GM10847 (cell line): ENCODE measurements around the gene BRAP.
A peak's percentile ranks its signal among the peaks of the same experiment; 100 is the strongest.

Source experiments
- POLR2A ChIP-seq: IDR thresholded peaks from 2 replicates; pipeline ENCODE4 v1.6.1; 2011; ENCODE audit not compliant: insufficient read length; ENCODE audit errors: extremely low read depth

Gene BRAP, protein sequence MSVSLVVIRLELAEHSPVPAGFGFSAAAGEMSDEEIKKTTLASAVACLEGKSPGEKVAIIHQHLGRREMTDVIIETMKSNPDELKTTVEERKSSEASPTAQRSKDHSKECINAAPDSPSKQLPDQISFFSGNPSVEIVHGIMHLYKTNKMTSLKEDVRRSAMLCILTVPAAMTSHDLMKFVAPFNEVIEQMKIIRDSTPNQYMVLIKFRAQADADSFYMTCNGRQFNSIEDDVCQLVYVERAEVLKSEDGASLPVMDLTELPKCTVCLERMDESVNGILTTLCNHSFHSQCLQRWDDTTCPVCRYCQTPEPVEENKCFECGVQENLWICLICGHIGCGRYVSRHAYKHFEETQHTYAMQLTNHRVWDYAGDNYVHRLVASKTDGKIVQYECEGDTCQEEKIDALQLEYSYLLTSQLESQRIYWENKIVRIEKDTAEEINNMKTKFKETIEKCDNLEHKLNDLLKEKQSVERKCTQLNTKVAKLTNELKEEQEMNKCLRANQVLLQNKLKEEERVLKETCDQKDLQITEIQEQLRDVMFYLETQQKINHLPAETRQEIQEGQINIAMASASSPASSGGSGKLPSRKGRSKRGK

GRCh38 chr12:111685811-111686573 lies at the start of gene BRAP, which contains the start of gene ACAD10:
TSS of gene BRAP (minus strand) at chr12:111685956. CDS start at chr12:111685792, 164 bp downstream.
TSS of gene ACAD10 (plus strand) at chr12:111686053. CDS start at chr12:111692710, 6,657 bp downstream.
- TF ChIP-seq POLR2A, result peak; percentile 92

GRCh38 chr12:111733340-111733915 lies 47.7 kb upstream of the BRAP start:
- TF ChIP-seq POLR2A, result no peak

DNA sequence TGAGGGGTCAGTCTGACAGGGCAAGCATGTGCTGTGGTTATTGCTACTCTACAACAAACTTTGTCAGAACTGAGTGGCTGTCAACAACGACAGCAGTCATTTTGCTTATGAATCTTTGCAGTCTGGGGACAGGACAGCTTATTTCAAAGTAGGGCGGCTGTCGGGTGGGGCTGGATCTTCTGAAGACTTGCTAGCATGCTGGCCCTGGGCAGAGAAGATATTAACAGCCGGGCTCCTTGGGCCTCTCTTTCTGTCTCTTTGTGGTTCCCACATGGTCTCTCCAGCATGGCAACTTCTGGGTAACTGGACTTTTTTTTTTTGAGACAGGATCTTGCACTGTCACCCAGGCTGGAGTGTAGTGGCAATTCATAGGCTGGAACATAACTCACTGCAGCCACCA lies 47.0 kb upstream of the BRAP start:
- TF ChIP-seq POLR2A, result no peak

DNA sequence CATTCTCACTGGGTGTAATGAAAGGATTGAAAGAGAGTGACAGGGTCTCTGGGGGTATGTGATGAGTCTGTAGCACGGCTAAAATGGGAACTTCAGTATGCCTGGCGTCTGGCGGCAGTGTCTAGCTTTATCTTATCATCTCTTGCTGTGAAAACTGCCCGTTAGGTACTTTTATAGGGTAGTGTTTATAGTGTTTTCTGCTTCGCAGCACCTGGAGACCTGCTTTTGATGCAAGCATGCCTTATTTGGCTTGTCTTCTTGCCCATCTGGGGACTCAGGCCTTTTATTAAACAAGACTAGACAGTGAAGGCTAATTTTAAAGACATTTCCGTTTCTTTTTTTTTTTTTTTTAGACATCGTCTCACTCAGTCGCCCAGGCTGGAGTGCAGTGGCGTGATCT lies 44.7 kb upstream of the BRAP start:
- TF ChIP-seq POLR2A, result no peak

DNA sequence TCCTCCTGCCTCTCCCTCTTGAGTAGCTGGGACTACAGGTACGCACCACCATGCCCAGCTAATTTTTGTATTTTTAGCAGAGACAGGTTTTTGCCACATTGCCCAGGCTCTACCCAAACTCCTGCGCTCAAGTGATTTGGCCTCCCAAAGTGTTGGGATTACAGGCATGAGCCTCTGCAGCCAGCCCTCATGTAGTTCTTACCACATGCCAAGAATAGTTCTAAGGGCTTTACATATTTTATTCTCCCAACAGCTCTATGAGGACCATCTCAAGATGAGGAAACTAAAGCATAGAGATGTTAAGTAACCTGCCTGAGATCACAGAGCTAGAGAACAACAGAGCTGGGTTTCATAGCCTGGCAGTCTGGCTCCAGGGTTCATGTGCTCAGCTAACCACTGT lies 43.0 kb upstream of the BRAP start:
- no peak for TF ChIP-seq POLR2A

- TF ChIP-seq POLR2A, result no peak
These were observed 34.7 kb upstream of the BRAP start for GRCh38 chr12:111720457-111720856.

- no peak for TF ChIP-seq POLR2A
These were observed 29.5 kb upstream of the BRAP start for GRCh38 chr12:111715279-111715678.

DNA sequence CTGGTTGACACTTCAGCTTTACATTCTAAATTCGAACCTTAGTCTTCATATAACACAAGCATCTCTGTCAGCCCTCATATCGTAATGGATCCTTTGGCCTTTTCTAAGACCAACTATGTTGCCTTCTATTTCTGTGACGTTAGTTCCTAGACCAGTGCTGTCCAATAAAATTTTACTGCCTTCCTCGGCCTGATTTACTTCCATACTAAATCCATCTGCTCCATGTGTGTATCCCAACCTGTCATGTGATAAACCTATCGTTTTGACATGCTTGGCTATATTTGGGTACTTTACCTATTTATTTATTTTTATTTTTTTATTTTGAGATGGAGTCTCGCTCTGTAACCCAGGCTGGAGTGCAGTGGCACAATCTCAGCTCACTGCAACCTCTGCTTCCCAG lies 20.4 kb upstream of the BRAP start:
- no peak for TF ChIP-seq POLR2A

GRCh38 chr12:111705672-111706071 lies 19.9 kb upstream of the BRAP start:
- TF ChIP-seq POLR2A, result no peak

GRCh38 chr12:111699962-111700361 lies 14.2 kb upstream of the BRAP start:
- no peak for TF ChIP-seq POLR2A

DNA sequence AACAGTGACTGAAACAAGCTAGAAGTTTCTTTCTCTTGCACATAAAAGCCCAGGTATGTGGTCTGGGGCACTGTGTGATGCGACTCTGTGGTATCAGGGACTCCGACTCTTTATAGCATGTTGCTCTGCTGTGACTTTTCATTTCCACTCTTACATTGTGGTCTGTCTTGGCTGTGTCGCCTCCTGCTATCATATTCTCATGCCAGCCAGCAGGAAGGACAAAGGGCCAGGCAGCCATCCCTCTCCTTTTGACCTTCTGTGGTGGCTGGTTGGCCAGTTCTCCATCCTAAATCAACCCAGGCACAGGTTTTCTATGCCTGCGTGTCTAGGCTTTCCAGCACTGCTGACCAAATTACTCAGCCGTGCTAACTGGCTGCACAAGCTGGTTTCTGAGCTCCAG lies 8.1 kb upstream of the BRAP start:
- no peak for TF ChIP-seq POLR2A

DNA sequence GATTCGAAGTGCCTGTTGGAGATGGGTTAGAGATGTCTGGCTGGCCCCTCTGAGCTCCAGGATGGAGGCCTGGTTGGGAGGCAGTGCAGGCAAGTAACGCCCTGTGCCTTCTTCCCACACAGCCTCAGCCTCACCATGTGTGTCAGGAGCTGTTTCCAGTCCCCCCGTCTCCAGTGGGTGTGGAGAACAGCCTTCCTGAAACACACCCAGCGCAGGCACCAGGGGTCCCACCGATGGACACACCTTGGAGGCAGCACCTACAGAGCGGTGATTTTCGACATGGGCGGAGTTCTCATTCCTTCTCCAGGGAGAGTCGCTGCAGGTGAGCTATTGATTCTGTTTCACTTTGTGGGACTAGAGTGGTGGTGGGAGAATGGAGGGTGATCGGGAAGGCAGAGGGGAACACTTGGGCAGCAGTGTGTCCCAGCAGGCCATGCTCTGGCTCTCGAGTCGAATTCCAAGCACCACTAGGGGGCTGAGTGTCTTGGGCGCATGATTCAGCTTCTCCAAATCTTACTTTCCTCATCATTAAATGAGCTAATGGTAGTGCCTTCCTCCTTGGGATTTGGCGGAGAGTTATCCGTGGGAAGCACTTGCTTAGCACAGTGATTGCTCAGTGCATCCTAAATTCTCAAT lies 6.9 kb upstream of the BRAP start:
- TF ChIP-seq POLR2A, result no peak

GRCh38 chr12:111691262-111691661 lies 5.5 kb upstream of the BRAP start:
- TF ChIP-seq POLR2A, result no peak

GRCh38 chr12:111687952-111688351 lies 2.2 kb upstream of the BRAP start:
- no peak for TF ChIP-seq POLR2A

DNA sequence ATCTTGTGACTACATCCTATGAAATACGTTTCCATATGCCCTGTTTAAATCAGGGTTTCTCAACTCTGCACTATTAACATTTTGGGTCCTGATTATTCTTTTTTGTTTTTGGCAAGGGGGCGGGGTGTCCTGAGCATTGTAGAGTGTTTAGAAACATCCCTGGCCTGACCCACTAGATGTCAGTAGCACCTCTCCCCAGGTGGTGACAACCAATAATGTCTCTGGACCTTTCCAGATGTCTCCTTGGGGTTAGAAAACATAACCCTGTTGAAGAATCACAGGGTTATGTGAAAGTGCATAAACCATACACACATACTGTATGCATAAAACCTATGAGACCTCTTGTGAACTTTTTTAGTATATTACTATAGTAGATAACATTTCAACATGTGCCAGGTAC lies 1.5 kb upstream of the BRAP start:
- no peak for TF ChIP-seq POLR2A
